Hepatic stellate cell (primary cell): ENCODE results near the gene EBF4.

Experiments used
- DNase-seq: peaks from one replicate; pipeline ENCODE4 v3.0.0; 2011; ENCODE audit warnings: low spot score

Gene EBF4

DNA sequence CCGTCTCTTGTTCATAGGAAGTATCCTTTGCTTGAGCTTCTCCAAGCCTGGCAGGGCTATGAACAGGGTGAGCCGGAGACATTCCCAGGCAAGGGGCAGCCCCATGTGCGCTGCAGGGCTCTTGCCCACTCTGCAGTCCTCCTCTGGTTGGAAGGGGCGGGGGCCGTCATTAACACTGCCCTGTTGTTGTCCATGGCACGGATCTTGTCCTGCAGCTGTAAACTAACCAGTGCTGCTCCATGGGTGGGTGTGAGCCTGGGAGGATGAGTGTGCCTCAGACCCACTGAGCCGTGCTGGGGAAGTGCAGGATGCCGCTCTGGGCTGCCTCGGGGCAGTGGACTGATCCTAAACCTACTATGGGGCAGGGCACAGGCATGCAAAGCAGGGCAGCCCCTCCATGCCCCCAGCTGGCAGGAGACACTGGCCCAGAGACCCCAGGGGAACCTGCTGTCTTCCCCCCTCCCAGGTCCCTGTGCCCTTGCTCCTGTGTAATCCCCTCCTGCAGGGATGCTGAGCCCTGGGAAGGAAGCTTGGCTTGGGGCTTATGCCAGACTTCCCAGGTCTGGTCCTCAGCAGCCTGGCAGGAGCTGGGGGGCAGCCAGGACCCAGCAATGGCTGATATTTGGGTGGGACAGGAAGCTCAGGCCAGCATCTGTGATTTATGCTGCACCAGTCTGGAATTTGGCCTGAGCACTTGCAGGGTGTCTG, 8.5 kb downstream of the EBF4 start:
- no peak for DNase-seq

DNA sequence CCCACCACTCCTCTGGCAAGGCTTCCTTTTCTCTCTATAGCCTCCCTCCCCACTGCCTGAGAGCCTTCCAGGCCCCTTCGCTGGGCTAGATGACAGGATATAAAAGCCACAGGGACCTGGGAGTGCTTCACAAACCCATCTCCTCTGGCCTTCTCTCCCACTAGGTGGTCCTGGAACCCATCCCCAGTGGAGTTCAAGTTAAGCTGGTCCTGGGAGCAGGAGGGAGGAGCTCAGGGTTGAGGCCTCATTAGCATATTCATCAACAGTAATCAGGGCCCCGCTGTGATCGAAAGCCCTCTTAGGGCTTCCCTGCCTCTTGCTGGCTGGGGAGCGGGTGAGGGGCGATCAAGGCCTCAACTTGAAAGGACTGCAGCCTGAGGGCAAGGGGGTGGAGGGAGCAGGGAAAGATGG, 9.1 kb downstream of the EBF4 start:
- no peak for DNase-seq

GRCh38 chr20:2703716-2704475, 11.3 kb downstream of the EBF4 start:
- DNase-seq = no peak

DNA sequence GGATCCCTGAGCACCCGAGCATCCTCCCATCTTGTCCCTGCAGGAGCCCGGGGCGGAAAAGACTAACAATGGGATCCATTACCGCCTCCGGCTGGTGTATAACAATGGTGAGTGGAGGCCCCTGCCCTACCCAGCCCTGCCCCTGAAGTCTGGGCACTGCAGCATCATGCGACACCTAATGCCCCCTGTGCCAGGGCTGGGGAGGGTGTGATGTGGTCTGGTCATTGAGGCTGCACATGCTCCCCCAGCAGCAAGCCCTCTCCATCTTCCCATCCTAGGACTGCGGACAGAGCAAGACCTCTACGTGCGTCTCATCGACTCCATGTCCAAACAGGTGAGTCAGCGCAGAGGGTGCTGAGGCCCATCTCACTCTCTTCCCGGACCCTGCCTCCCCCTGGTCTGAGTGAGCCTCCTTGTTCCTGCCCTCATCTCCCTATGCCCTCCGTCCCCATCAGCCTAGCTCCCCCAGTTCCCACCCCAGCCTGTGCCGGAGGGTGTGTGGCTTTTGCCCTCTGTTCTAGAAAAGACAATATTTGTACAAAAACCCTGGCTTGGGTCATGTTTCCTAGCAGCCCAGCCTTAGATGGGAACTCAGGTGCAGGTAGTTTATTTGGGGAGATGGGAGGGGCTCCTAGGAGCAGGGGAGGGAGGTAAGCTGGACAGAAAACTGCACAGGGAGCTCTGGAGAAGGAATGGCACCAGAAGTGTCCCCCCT, 13.5 kb downstream of the EBF4 start:
- DNase-seq = no peak

- DNase-seq = no peak
Measured at GRCh38 chr20:2706688-2707352, 14.2 kb downstream of the EBF4 start.

GRCh38 chr20:2707353-2708072, 14.9 kb downstream of the EBF4 start:
- DNase-seq = no peak

DNA sequence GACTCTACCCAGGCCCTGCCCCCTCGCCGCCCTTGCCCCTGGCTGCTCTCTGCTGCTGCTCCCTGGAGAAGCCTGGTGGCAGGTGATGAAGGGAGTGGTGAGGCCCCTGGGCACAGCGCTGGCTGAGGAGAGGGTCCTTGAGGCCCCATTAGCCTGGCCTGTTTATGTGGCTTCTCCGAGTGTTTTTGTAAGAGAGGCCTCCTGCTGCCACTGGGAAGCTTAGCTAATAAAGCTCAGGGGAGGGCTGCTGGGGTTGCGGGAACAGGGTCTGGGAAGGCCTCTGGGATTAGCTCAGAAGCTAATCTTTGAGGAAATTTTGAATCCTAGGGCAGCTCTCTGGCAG, 15.5 kb downstream of the EBF4 start:
- DNase-seq = no peak

GRCh38 chr20:2708665-2709064, 16.1 kb downstream of the EBF4 start:
- DNase-seq = no peak

GRCh38 chr20:2709205-2709981, 16.8 kb downstream of the EBF4 start:
- DNase-seq = no peak

DNA sequence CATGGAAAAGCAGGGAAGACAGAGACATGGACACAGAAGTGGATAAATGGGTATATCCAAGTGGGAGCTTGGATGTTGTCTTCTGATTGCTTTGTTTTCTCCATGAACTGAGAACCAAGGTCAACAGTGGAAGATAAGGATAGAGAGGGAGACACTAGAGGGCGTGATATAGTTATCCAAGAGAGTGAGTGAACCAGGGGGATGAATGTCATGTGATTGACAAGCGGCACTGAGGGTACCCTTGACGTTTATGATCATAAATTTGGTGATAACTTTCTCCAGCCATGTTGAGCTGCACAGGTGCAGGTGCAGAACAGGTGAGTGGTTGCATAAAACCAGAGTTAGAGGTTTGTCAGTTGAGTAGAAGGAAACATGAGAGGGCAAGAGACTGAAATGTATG, 20.7 kb downstream of the EBF4 start:
- no peak for DNase-seq

DNA sequence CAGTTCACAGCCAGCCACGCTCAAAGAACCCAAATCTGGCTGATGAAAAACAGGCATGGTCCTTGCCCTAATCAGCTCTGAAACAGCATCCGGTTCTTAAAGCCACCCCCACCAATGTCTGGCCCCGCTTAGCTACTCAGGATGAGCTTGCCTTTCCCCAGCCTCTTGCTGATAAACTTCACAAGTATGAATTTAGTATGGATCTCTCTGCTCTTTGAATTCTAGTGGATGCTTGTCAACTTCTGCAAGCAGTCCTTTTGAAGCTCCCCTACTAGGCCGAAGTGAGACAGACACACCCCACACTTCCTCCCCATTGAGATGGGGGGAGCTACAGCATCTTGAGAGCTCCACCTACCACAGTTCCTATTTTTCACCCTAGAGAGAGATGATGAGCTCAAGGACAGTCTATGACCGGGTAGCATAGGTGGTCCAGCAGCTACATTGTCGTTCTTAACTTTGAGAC, 36.7 kb downstream of the EBF4 start:
- no peak for DNase-seq

- DNase-seq = no peak
Measured at GRCh38 chr20:2729791-2730190, 37.2 kb downstream of the EBF4 start.

DNA sequence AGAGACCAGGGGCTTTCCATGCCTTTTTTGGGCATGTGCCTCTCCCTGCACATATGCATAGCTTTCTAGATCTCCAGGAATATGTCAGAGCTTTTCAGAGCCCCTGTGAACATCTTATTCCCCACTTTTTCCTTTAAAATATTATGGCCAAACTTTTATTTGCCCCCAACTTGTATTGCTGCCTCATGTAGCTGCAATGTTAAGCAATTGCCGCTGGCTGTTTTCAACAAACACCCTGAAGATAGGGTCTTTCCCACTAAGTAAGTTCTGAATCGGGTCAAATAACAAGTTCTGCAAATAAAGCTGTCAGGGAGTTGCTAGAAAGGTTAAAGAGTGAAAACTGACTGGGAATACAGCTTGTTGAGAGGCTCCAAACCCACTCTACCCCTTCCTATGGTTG, 42.3 kb downstream of the EBF4 start:
- no peak for DNase-seq

DNA sequence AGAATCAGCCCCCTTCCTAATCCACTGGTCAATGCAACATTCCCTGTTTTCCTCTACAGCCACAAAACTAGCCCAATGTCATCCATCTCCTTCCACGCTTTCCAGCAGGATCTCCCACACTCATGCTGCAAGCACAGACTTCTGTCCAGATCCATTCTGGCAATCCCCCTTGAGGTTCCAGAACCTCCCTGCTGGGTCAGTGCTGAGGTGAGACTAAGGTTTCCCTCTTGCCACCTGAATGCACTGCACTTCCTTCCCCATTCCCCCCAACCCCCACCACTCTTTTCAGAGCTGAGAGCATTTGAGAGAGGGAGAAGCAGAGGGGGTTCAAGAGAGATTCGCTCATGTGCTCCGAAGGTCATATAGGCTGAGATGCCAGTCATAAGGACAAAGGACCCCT, 43.9 kb downstream of the EBF4 start:
- DNase-seq = no peak

DNA sequence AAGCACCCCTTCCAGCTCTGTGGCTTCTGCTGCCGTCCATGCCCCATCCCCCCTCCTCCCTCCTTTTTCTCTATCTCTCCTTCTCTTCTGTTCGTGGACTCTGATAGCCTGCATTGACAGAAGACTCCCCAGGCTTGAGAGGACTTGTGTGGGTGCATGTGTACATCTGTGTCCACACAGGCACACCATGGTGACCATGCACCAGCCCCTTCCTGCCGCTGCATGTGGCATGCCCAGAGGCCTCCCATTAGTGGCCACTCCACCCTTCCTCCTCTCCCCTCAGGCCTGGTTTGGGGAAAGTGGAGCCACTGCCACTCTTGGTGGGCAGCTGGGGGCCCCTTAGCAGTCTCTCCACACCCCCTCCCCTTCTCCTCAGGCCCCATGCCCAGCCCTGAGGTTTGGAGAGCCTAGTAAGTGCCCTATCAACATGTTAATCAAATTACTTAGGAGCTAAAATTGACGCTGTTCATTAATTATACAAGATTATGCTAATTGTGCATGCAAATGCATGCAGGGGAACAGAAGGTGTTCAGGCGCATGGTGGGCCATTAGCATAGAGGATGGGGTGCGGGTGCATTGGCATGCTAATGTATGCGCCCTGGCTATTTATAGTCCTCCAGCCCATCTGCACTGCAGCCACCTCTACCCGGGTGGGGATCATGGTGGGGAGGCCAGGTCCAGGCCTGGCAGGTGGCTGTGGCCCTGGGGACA, 45.9 kb downstream of the EBF4 start:
- no peak for DNase-seq

GRCh38 chr20:2739042-2739398, 46.4 kb downstream of the EBF4 start:
- DNase-seq = no peak

- no peak for DNase-seq
Measured at GRCh38 chr20:2740702-2741101, 48.1 kb downstream of the EBF4 start.

DNA sequence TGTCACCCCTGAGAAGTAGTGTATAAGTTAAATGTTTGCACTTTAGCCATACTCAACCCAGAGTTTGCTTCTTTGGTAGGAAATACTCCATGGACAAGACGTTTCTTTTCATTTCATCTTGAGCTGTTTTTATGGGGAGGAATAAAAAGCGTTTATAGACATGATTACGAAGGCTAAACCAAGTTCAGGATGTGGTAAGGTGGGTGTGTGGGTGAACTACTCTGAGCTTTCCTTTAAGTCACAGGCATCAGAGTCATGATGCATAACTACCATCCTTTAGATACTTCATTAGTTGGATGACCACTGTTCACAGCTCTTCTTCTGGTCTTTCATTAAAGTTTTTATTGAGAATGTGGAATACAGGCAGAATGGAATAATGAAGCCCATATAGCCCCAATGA, 48.9 kb downstream of the EBF4 start:
- no peak for DNase-seq

DNA sequence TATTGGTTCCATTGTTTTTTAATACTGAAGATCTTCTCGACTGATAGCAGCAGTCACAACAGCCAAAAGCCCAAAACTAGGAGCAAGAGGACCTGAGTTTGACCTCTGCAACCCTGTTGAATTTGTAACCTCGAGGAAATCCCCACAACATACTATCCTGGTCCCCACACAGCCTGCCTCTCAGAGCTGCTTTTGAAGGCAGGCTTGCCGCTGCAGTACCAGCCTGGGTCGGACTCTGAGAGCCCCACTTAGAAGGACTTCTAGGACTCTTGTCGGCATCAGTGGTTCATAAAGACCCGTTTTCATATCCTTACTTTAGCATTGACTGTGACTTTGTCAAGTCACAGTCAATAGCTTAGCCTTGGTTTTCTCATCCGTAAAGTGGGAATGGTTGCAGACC, 49.3 kb downstream of the EBF4 start:
- DNase-seq = no peak

DNA sequence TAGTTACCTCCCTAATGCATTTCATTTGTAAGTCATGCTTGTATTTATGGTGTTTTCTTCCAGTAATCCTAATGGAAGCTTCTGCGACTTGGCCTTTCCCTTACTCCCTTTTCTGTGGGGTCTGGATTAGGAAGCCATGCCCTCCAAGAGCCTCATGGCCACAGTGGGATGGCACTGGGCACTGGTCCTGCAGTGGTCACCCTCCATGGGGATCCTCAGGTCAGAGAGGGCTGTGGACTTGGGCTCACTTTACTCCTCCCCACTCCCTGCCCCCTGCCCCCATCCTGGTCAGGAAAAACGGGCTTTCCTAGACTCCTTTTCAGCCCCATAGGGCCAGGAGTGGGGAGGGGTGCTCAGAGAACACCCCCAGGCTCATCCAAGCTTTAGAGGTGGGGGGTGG, 49.9 kb downstream of the EBF4 start:
- no peak for DNase-seq
